CD8-positive, alpha-beta memory T cell (primary cell): ENCODE results near the gene TRPV4. TPM values are rescaled to one million over a fixed set of nuclear protein-coding genes. Genes with fewer than 3 reads are reported as not detected.

Source experiments
- CTCF ChIA-PET: fragments of 350-600 bp; sonication (Branson Sonifier 250); formaldehyde crosslinking; loops from one replicate; lab custom pipeline; 2021; ENCODE audit warnings: antibody characterized with exemption; lab: Charles Lee
- POLR2A ChIA-PET: fragments of 350-600 bp; sonication (Branson Sonifier 250); formaldehyde crosslinking; loops from one replicate; lab custom pipeline; 2021; ENCODE audit warnings: antibody characterized with exemption; lab: Charles Lee
- DNase-seq, 5 donors: peaks; one replicate each; pipeline versions ENCODE4 v3.0.0 to v3.0.0-alpha.2; 2020 to 2022; ENCODE audit warnings: mixed read lengths in 1 of 5
- H3K27ac ChIP-seq: one replicate; pipeline ENCODE4 v1.7.0; 2013; ENCODE audit warnings: low read depth, mild to moderate bottlenecking, low read length, moderate library complexity
- H3K27me3 ChIP-seq: 2 replicates; pipeline ENCODE4 v1.7.0; 2013; ENCODE audit warnings: low read length, mild to moderate bottlenecking; ENCODE audit not compliant: insufficient read depth, poor library complexity, severe bottlenecking
- H3K36me3 ChIP-seq: 2 replicates; pipeline ENCODE4 v1.7.0; 2013; ENCODE audit warnings: mild to moderate bottlenecking, low read length, moderate library complexity; ENCODE audit not compliant: insufficient read depth
- H3K4me1 ChIP-seq: 2 replicates; pipeline ENCODE4 v1.7.0; 2013; ENCODE audit warnings: mild to moderate bottlenecking, low read length, moderate library complexity; ENCODE audit not compliant: insufficient read depth
- H3K4me3 ChIP-seq: 2 replicates; pipeline ENCODE4 v1.7.0; 2013; ENCODE audit warnings: mild to moderate bottlenecking, low read length
- H3K9me3 ChIP-seq: 2 replicates; pipeline ENCODE4 v1.7.0; 2013; ENCODE audit warnings: mild to moderate bottlenecking, low read length
- H3K27ac Mint-ChIP-seq, 8 donors: one replicate each; pipeline ENCODE4 v1.8.0; 2020 to 2021; ENCODE audit warnings: mixed read lengths in 8 of 8, mild to moderate bottlenecking in 6 of 8, inconsistent platforms in 3 of 8, moderate library complexity in 3 of 8
- H3K27me3 Mint-ChIP-seq, 2 donors: one replicate each; pipeline ENCODE4 v1.8.0; 2020 to 2021; ENCODE audit warnings: mixed read lengths in 2 of 2, mild to moderate bottlenecking in 1 of 2, moderate library complexity in 1 of 2
- H3K36me3 Mint-ChIP-seq, 3 donors: one replicate each; pipeline ENCODE4 v1.8.0; 2020 to 2021; ENCODE audit warnings: mixed read lengths in 3 of 3, inconsistent platforms in 1 of 3, mild to moderate bottlenecking in 1 of 3
- H3K4me1 Mint-ChIP-seq, 3 donors: one replicate each; pipeline ENCODE4 v1.8.0; 2020 to 2021; ENCODE audit warnings: mixed read lengths in 3 of 3, inconsistent platforms in 1 of 3, mild to moderate bottlenecking in 1 of 3
- H3K4me3 Mint-ChIP-seq, 7 donors: one replicate each; pipeline ENCODE4 v1.8.0; 2020 to 2021; ENCODE audit warnings: mixed read lengths in 7 of 7, mild to moderate bottlenecking in 6 of 7, moderate library complexity in 4 of 7, inconsistent platforms in 2 of 7
- H3K9me3 Mint-ChIP-seq, 5 donors: one replicate each; pipeline ENCODE4 v1.8.0; 2020 to 2022; ENCODE audit warnings: mixed read lengths in 5 of 5, mild to moderate bottlenecking in 3 of 5, moderate library complexity in 2 of 5, inconsistent platforms in 1 of 5
- polyA plus RNA-seq: library from polyadenylated mRNA; unstranded; fragments of 300-500 nt; fragmentation: Illumina TruSeq; gene quantifications from one replicate; pipeline ENCODE4 v1.2.3, GENCODE V29; 2021
- total RNA-seq, 2 experiments: library from RNA; stranded (reverse); gene quantifications; one replicate each; pipeline ENCODE4 v1.2.3, GENCODE V29; 2021

TRPV4 gene
- total RNA-seq (not detected), polyA plus RNA-seq (not detected)

GRCh38 chr12:109833307-109834189, at the start of gene TRPV4:
Gene TRPV4 (minus strand): TSS chr12:109833398. CDS start chr12:109814796, 18,602 bp downstream.
- peaks cover 5% of the 10 kb centered on the region for H3K27me3 ChIP-seq

GRCh38 chr12:109881752-109882151, 48.6 kb upstream of the TRPV4 start:
- no peaks in the 10 kb centered on the region for H3K27me3 ChIP-seq
- peak overlapping the region; percentile 15 to 93 (median 84) for H3K4me3 Mint-ChIP-seq
- H3K27me3 Mint-ChIP-seq = peaks cover 0 to 2% of the 10 kb centered on the region in 2 donors
- H3K27ac Mint-ChIP-seq = peak overlapping the region in 5 of 8 donors; percentile 53 to 95 (median 75)
- H3K36me3 ChIP-seq = no peaks in the 10 kb centered on the region
- ChIA-PET CTCF (interaction anchor here (1.0 to 3.6 kb wide), 4 partner anchors 11 to 77 kb away, joined by 4 to 10 read pairs (median 8); no protein-coding TSS in a partner anchor), POLR2A (interaction anchor here (0.6 kb wide), 2 partner anchors 256 to 697 kb away, joined by 3 to 5 read pairs; no protein-coding TSS in a partner anchor)
- peaks cover 0 to 3% (median 0%) of the 10 kb centered on the region in 5 donors for H3K9me3 Mint-ChIP-seq
- no peaks in the 10 kb centered on the region for H3K9me3 ChIP-seq
- DNase-seq = no peak
- H3K4me3 ChIP-seq = no peak overlapping the region
- H3K27ac ChIP-seq = no peak overlapping the region
- H3K36me3 Mint-ChIP-seq = peaks cover 0 to 14% (median 0%) of the 10 kb centered on the region in 3 donors
- H3K4me1 Mint-ChIP-seq = peaks cover 35 to 42% (median 41%) of the 10 kb centered on the region in 3 donors
- peaks cover 30% of the 10 kb centered on the region for H3K4me1 ChIP-seq

More at GRCh38 chr12:109833307-109834189, at the start of gene TRPV4:
- peak within 1 kb of the TSS in 1 of 8 donors; percentile 14 for H3K27ac Mint-ChIP-seq
- no peaks in the 10 kb centered on the region for H3K36me3 Mint-ChIP-seq
- Histone ChIP-seq H3K27ac (no peak within 1 kb of the TSS), H3K9me3 (no peaks in the 10 kb centered on the region), H3K4me3 (no peak within 1 kb of the TSS), H3K36me3 (no peaks in the 10 kb centered on the region), H3K4me1 (no peaks in the 10 kb centered on the region)
- no peaks in the 10 kb centered on the region for H3K9me3 Mint-ChIP-seq
- no peak for DNase-seq
- POLR2A ChIA-PET = no interaction called here
- H3K27me3 Mint-ChIP-seq = peaks cover 26 to 34% of the 10 kb centered on the region in 2 donors
- H3K4me3 Mint-ChIP-seq = peak within 1 kb of the TSS in 3 of 7 donors; percentile 44 to 66 (median 48)
- H3K4me1 Mint-ChIP-seq = peaks cover 0 to 4% (median 2%) of the 10 kb centered on the region in 3 donors
- CTCF ChIA-PET = interaction anchor here (1.2 kb wide), 1 partner anchor 28 kb away, joined by 3 read pairs; no protein-coding TSS in a partner anchor

GRCh38 chr12:109880938-109881337, 47.7 kb upstream of the TRPV4 start:
- Histone ChIP-seq H3K4me3 (peak overlapping the region; percentile 63), H3K36me3 (no peaks in the 10 kb centered on the region), H3K9me3 (no peaks in the 10 kb centered on the region), H3K27ac (peak overlapping the region; percentile 20), H3K27me3 (no peaks in the 10 kb centered on the region), H3K4me1 (peaks cover 30% of the 10 kb centered on the region)
- CTCF ChIA-PET = interaction anchor here (0.7 to 3.6 kb wide), 6 partner anchors 12 to 76 kb away, joined by 3 to 10 read pairs (median 6); no protein-coding TSS in a partner anchor
- POLR2A ChIA-PET = no interaction called here
- H3K36me3 Mint-ChIP-seq = peaks cover 0 to 14% (median 0%) of the 10 kb centered on the region in 3 donors
- H3K4me1 Mint-ChIP-seq = peaks cover 38 to 48% (median 47%) of the 10 kb centered on the region in 3 donors
- H3K9me3 Mint-ChIP-seq = peaks cover 0 to 3% (median 0%) of the 10 kb centered on the region in 5 donors
- DNase-seq = no peak
- H3K27me3 Mint-ChIP-seq = peaks cover 0 to 2% of the 10 kb centered on the region in 2 donors
- peak overlapping the region; percentile 78 to 95 (median 86) for H3K4me3 Mint-ChIP-seq
- H3K27ac Mint-ChIP-seq = peak overlapping the region; percentile 53 to 96 (median 92)

- Histone ChIP-seq H3K27ac (peak within 1 kb of the TSS; percentile 85), H3K9me3 (no peaks in the 10 kb centered on the region), H3K4me3 (peak within 1 kb of the TSS; percentile 98), H3K27me3 (no peaks in the 10 kb centered on the region), H3K4me1 (peaks cover 30% of the 10 kb centered on the region), H3K36me3 (no peaks in the 10 kb centered on the region)
- CTCF ChIA-PET = interaction anchor here (0.7 to 3.6 kb wide), 8 partner anchors 12 to 75 kb away, joined by 3 to 11 read pairs (median 6); no protein-coding TSS in a partner anchor
- peaks cover 0 to 14% (median 0%) of the 10 kb centered on the region in 3 donors for H3K36me3 Mint-ChIP-seq
- H3K27me3 Mint-ChIP-seq = peaks cover 0 to 2% of the 10 kb centered on the region in 2 donors
- H3K4me3 Mint-ChIP-seq = peak within 1 kb of the TSS; percentile 93 to 98 (median 96)
- H3K9me3 Mint-ChIP-seq = peaks cover 0 to 3% (median 0%) of the 10 kb centered on the region in 5 donors
- POLR2A ChIA-PET = no interaction called here
- H3K27ac Mint-ChIP-seq = peak within 1 kb of the TSS; percentile 53 to 100 (median 98)
- H3K4me1 Mint-ChIP-seq = peaks cover 43 to 54% (median 54%) of the 10 kb centered on the region in 3 donors
- peak; percentile 86 to 94 (median 91) for DNase-seq
Observed at GRCh38 chr12:109880043-109880931, 47.1 kb upstream of the TRPV4 start, which contains the start of gene GLTP. Gene GLTP (minus strand): TSS chr12:109880541. CDS start chr12:109880374, 167 bp downstream.

GRCh38 chr12:109879351-109880042, 46.3 kb upstream of the TRPV4 start:
- H3K4me1 ChIP-seq = peaks cover 30% of the 10 kb centered on the region
- CTCF ChIA-PET = interaction anchor here (1.5 to 2.8 kb wide), 3 partner anchors 26 to 74 kb away, joined by 5 to 17 read pairs (median 11); no protein-coding TSS in a partner anchor

GRCh38 chr12:109878749-109879148, 45.6 kb upstream of the TRPV4 start:
- Histone ChIP-seq H3K4me3 (peak overlapping the region; percentile 98), H3K36me3 (no peaks in the 10 kb centered on the region), H3K4me1 (peaks cover 30% of the 10 kb centered on the region), H3K27me3 (no peaks in the 10 kb centered on the region), H3K9me3 (no peaks in the 10 kb centered on the region), H3K27ac (no peak overlapping the region)
- Mint-ChIP-seq H3K4me3 (peak overlapping the region; percentile 93 to 98 (median 96)), H3K27ac (peak overlapping the region; percentile 53 to 100 (median 96)), H3K4me1 (peaks cover 48 to 68% (median 64%) of the 10 kb centered on the region in 3 donors), H3K9me3 (peaks cover 0 to 3% (median 0%) of the 10 kb centered on the region in 5 donors), H3K27me3 (peaks cover 0 to 2% of the 10 kb centered on the region in 2 donors), H3K36me3 (peaks cover 0 to 22% (median 0%) of the 10 kb centered on the region in 3 donors)
- POLR2A ChIA-PET = no interaction called here
- CTCF ChIA-PET = interaction anchor here (1.5 to 2.8 kb wide), 3 partner anchors 25 to 73 kb away, joined by 5 to 17 read pairs (median 11); no protein-coding TSS in a partner anchor
- no peak for DNase-seq

More at GRCh38 chr12:109879351-109880042, 46.3 kb upstream of the TRPV4 start:
- H3K27ac ChIP-seq = peak overlapping the region; percentile 85
- no peaks in the 10 kb centered on the region for H3K9me3 ChIP-seq
- Mint-ChIP-seq H3K27ac (peak overlapping the region; percentile 53 to 100 (median 98)), H3K27me3 (peaks cover 0 to 2% of the 10 kb centered on the region in 2 donors), H3K4me3 (peak overlapping the region; percentile 93 to 98 (median 96)), H3K36me3 (peaks cover 0 to 16% (median 0%) of the 10 kb centered on the region in 3 donors), H3K4me1 (peaks cover 48 to 62% (median 60%) of the 10 kb centered on the region in 3 donors), H3K9me3 (peaks cover 0 to 3% (median 0%) of the 10 kb centered on the region in 5 donors)
- POLR2A ChIA-PET = no interaction called here
- H3K4me3 ChIP-seq = peak overlapping the region; percentile 98
- DNase-seq = no peak
- no peaks in the 10 kb centered on the region for H3K36me3 ChIP-seq
- H3K27me3 ChIP-seq = no peaks in the 10 kb centered on the region
